NCI-H128 (cell line): ENCODE data around the gene CASK.
"Not testable (repeated sequence)": the region's sequence is repeated elsewhere in the genome, so short reads cannot be mapped to it uniquely, and the experiment has no call there.

Source experiments
- DNase-seq: peaks from one replicate; lab custom pipeline; 2025; ENCODE audit not compliant: unreplicated experiment; lab: John Stamatoyannopoulos, UW

Gene CASK

DNA sequence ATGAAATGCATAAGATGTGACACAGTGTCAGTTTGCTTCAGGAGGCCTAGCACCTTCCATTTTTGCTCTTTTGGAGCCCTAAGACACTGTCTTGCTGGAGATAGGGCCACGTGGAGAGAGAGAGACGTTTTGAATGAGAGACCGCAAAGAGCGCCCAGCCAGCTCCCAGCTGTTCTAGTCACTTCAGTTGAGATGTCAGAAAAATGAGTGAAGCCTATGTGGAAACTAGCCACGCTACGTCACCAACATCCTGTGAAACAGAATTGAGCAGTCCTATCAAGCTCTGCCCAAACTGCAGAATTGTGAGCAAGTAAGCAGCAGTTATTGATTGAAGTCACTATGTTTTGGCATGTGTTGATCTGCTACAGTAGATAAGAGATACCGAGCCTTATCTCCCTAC lies 186.3 kb downstream of the CASK start:
- DNase-seq, result no peak

DNA sequence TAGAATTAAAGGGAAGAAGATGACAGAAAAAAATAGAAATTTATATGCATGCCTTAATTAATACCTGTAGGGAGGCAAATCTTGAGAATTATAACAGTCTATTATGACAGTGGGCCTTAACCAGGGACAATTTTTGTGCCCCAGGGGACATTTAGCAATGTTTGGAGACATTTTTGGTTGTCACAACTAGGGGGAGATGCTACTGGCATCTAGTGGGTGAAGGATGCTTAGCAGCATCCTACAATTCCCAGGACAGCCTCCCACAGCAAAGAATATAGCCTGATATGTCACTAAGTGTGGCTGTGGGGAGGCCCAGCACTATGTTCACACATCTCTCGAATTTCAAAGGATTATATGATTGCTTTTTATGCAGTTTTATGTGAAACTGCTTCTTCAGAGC lies 188.8 kb downstream of the CASK start:
- no peak for DNase-seq

DNA sequence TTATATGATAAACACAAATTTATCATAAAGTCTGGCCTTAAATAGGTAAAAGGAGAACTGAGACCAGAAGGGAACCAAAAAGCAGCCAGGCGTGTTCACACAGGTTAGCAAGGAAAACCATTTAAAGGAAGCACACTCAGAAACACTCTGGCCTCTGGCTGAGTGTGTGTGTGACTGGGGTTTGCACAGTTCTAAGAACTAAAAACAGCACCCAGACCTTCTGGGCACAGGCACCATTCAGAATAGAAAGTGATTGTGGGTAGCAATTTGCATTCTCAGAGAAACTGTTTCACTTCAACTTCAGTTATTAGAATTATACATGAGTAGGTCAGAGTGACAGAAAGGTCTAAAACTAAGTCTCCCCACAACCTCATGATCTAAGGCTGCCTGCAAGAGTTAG lies 189.4 kb downstream of the CASK start:
- no peak for DNase-seq

DNA sequence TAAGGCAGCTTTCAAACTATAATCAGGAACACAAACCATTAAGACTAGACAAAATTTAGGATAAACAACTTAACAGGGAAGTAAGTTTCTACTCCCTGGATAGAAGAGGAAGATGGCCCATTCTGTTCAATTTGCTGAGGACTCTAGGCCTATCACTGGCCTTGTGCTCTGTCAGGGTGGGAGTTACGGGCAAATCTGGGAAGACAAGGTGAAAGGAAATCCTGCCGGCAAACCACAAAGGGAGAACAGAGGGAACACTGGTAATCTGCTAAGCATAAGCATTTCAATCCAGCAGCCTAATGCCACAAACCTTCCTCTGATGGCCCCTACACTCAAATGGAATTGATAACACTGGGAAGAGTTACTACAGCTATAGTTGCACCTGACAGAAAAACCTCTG lies 191.1 kb downstream of the CASK start:
- no peak for DNase-seq

DNA sequence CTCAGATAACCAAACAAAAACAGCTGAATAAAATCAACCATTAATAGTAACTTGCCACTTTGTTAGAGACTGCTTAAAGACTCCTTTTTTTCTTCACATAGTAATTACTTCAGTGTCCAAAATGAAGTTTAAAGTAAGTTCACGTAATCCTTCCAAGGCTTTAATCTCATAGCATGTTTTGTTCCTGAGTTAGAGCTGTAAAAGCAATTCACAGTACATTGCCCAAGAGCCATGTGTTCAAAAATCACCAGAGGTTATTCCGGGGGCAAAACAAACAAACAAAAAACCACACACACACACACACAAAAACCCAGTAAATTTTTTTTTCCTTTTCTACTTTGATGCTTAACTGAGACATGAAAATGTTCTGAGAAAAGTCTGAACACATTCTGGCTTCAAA lies 193.3 kb downstream of the CASK start:
- no peak for DNase-seq

DNA sequence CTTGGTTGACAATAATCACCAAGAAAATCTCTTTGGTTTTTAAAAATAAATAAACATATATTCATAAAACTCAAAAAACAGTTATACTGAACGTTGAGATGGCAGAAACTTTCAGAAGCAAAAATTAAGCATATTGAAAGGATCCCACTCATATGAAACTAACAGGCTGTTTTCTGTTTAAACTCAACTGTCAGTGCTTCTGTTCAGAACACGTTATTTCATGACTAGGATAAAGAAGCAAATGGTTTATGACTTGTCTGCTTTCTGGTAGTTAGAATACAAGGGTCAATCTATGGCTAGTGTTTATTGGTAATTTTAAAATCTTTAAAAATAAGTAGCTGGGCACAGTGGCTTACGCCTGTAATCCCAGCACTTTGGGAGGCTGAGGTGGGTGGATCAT lies 195.2 kb downstream of the CASK start:
- no peak for DNase-seq

DNA sequence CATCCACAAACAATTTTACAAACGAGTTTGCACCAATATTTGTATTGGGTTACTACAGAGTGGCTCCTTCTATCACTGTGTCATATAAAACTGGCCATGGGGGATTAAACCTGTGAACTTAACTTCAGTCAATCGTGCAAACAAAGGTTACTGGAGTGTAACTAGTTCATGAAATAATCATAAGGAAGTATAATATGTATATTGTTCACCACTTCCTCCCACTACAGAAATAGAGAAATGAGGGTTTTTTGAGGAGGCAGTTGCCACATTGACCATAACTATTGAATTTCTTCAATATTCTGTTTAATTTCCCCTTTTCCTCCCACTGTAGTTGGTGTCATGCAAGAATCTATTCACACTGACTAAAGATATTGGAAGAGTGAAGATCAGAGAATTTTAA lies 199.5 kb downstream of the CASK start, which contains the start of gene GPR82:
TSS of gene GPR82 (plus strand) at position 356 of the 400 bp plus-strand sequence. CDS start 2,846 bp downstream, outside the sequence.
- DNase-seq, result no peak

DNA sequence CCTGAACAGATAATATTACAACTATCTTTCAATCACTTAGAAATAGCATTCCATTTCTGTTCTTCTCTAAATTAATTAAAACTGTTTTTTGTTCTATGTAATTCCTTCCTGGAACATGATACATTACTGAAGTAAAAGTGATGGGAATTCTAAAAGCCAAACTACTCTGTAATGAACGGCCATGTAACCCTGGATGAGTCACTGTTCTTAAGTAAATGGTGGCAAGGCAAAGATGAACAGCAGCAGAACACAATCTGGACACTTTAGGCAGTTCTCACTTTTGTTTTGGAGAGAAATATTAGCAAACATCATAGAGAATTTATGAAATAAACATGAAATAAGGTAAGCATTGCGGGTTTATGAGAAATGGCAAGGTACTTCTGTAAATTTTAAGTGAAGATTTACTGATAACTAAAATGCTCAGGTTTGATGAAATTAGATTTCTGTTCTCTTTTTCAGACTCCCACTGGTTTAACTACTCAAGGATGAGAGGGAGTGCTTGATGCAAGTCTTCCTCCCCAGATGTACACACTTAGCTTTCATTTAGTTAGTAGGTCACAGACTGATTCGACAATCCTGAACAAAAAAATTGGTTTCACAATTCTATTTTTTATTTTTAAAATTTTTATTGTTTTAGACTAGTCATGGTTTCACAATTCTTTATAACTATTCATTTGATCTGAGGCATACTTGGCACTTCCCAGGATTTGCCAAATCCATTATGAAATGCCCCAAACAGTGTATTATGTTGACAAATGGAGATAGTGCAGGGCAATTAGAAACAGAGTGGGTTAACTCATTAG lies 200.3 kb downstream of the CASK start:
- DNase-seq, result no peak

DNA sequence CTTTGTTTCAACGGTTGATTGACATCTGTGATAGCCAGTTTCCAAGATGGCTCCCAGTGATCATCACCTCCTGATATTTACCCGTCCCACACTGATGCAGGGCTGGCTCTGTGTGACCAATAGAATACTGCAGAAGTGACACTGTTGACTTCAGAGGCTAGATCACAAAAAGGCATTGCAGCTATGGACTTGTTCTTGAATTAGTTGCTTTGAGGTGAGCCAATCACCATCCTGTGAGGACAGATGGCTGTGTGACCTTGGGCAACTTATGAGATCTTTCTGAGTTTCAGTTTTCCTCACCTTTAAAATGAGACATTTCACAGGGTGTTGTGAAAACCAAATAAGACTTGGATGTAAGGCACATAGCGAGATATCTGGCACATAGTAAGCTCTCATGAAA lies 201.1 kb downstream of the CASK start:
- DNase-seq, result no peak

DNA sequence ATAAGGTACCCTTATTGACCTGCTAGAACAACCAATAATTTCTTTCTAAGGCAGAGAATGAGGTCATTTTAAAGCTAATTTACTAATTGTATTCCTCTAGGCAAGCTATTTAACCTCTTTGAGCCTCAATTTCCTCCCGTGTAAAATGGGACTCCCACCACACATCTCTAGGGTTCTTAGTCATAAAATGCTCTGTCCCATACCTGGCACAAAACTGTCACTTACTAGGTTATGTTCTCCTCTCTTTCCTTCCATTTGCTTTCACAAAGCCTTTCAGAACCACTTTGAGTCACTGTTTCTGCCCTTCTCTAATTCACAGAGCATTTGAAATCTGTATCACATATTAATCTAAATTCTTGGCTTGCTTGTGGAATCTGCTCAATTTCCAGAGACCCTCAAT lies 201.8 kb downstream of the CASK start:
- no peak for DNase-seq

DNA sequence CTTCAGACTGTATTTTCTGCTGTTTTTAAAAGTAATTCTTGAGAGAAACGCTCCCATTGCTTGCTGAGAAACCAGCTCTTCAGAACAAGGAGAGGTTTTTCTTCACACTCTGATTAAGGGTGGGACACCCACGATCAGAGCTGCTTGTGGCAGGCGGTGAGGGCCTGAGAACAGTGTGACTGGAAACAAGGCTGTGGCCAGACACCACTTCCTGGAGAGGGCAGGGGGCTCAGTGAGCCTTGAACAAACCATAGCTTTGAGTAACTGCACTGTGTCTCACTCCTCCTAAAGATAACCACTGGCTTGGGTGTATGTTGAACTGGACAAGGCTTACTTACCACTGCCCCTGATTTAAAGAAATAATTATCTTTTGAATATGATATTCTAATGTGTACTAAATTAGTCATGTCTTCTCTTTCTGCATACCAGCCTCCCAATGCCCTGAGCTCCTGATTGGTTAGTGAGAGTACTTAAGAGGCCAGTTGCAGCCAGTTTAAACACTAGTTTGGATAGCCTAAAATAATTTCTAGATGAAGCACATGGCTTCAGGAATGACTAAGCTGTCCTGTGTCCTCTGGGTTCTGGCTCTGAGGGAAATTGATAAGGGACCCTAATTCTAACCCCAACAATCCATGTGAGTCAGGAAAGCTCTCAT lies 203.1 kb downstream of the CASK start:
- DNase-seq, result no peak

DNA sequence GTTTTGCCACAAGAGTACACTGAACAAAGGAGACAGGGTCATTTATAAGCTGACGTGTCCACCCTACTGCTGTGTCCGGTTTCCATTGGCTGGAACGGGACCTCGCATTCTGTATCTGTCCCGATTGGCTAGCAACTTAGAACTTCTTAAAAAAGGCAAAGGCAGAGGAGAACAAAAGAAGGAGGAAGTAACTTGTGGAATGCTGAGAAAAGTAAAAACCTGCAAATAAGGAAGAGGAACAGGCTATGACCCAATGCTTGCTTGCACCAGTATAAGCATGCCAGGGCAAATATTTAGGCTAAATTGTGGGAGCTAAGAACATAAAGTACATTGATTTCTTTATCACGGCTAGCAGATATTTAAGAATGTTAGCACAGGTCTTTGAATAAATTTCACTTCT lies 203.7 kb downstream of the CASK start:
- not testable (repeated sequence) for DNase-seq

DNA sequence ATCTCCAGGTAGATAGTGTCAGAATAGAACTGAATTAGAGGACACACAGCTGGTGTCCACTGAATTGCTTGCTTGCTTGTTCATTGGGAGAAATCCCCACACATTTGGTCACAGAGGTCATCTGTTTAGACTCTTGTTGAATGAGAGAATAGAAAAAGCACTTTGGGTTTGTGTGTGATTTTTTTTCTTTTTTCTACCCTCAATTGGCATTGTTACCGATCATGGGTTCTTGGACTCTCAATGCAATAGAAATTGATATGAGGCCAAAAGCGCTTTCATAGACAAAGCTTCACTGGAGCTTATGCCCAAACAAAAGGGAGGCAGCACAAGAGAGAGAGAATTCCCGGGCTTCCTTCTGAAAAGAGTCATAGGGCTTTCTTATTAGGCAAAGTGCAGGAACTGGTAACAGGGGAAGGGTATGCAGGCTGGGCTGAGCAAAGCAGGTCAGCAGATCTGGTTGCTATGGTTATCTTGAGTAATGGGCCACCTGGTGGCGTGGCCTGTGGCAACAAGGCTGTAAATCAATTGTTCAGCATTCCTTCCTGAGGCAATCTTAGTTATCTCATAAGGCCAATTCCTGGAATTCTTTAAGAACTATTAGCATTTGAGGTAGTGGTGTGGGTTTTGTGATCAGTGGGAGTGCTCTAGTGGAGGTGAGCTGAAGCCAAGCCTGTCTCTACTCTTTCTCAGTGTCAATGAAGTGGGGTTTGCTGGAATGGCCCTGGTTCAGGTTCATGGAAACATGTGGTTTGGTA lies 204.7 kb downstream of the CASK start:
- DNase-seq, result no peak

DNA sequence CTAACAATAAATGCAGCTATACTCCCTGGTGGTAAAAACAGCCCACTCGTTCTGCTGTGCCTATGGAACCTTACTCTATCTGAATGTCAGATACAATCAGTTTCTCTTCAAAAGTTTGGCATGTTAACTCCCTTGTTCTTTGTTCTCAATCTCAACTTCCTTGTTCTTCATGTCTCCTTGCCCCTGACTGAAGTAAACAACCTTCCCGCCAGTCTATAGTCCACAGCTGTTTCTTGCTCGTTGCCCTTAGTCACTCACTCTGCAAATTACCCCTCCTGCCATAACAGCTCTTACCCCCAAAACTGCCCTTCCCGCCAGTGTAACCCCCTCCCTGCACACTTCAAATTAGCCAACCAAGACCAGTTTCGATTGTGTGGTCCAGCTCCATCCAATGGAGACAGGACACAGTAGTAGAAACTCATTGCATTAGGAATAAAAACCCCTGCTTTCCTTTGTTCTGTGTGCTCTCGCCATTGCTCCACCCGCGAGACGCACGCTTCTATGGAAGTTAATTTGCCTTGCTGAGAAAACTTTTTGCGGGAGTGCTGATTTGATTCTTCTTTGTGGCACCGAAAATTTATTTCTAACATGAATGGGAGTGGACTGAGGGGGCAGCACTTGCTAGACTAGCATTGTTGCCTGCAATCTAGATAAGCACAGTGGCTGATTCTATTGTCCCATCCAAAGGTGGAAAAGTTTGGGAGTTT lies 206.4 kb downstream of the CASK start:
- no peak for DNase-seq

DNA sequence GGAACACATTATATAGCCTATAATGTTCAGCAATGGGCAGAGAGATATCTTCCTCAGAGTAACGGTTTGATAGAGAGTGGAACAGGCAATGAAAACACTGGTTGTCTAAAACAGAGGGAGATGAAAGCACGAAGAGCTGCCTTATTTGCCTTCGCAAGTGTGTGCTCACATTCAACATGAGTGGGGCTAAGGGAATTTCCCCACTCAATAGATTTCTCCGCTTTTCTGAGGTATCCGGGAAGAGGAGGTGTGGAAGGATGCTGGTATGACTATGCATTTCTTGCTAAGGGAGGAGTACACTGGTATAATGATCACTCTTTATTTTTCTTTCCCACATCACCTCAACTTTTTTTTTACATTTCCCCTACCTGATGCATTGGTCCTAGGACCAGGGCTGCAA lies 207.1 kb downstream of the CASK start:
- no peak for DNase-seq

DNA sequence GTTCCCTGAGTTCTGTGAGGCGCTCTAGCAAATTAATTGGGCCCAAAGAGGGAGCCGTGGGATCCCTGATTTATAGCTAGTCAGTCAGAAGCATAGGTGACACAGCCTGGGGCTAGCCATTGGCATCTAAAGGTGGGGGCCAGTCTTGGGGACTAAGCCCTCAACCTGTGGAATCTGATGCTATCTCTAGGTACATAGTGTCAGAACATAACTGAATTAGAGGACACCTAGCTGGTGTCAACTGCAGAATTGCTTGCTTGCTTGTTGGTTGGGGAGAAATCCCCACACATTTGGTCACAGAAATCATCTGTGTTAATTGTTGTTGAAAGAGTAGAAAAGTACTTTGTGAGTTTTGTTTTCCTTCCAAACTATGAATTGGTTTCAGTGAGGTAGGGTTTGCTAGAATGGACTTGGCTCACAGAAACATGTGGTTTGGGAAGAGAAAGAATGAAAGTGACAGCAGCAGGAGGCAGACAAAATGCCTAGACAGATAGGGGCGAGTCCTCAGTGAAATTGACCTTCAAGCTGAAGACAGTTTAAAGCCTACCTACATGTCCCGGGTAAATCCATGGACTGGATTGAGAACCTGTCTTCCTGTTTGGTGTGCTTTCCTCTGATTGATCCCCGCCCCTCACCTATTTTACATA lies 212.2 kb downstream of the CASK start:
- no peak for DNase-seq

DNA sequence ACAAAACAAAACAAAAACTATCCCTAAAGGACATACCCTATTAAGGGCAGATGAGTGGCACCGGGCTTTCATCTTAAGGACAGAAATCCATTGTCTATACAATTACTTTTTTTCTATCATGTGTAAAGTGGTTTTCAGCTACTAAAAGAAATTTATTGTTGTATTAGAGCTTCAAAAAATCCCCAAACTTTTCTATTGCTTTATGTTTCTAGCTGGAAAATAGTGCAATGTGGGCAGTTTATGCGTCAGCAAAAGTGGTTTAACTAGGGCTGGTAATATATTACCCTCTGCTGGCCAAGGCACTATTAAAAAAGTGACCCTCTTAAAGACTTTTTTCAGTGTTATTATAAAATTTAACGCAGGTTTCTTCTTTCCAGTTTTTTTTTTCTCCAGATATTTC lies 214.9 kb downstream of the CASK start:
- no peak for DNase-seq

DNA sequence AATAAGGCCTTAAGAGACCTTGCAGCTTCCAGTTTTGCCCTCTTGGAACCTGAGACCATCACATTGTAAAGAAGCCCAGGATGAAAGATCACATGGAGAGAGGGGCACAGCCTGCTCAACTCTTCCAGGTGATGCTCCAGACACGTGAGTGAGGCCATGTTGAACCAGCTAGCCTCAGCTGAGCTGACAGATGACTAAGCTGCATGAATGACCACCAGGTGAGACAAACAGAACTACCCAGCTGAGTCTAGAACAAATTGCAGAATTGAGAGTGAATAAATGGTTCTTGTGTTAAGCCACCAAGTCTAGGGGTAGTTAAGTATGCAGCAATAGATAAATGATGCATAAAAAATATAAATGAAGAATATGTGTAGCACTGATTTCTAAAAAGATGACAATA lies 216.1 kb downstream of the CASK start:
- DNase-seq, result no peak

DNA sequence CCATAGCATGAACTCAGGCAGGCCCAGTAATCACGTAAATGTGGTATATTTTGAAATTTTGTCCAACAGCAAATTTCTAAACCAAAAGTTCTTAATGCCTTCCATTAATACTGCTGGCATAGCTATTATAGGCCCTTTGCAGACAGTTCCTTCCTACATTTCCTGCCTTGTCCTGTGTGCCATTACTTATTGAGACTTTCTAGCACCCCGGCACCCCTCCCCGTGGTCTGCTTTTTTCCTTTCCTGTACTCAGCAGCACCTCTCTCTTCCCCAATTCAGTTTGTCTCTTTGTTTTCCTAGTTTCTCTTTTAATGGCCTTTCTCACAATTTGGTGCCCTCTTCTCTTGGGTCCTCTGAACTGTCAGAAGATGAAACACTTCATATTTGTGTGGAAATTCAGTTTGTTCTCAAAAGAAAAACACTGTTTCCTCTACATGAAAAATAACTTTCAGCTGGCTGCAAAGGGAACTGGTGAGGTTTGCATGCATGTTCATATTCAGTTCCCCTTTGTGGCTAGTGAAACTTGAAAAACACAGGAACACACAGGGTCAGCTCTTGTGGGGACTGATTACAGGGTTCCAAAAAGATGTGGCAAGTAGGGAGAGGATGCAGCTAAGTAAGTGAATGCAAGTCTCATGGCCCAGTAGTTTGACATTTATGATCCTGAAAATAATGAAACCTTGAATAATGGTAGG lies 217.5 kb downstream of the CASK start:
- no peak for DNase-seq

DNA sequence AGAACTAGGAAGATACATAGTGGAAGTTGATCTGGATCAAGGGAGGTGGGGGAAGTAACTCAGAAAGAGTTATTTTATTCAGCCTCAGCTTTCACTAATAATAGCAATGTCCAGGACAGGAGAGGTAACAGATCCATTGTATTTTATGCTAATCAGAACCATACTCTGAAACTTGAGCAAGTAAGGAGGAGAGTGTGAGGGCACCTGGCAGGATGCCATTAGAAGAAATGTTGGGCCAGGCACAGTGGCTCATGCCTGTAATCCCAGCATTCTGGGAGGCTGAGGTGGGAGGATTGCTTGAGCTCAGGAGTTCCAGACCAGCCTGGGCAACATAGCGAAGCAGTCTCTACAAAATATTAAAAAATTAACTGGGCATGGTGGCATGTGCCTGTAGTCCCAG lies 218.3 kb downstream of the CASK start:
- DNase-seq, result no peak
